WTC11 (cell line): ENCODE results near the gene SGO2. TPM values are rescaled to one million over a fixed set of nuclear protein-coding genes. Genes with fewer than 3 reads are reported as not detected.

Experiments used
- ATAC-seq: fragments of 200-7000 bp; cut with Tn5 transposase; 2 replicates; pipeline ENCODE4 v1.10.0; 2021; ENCODE audit warnings: mild to moderate bottlenecking, moderate library complexity
- CTCF ChIA-PET: fragments of 300-600 bp; sonication (Branson Sonifier 250); formaldehyde crosslinking; loops from one replicate; lab custom pipeline; 2021; ENCODE audit warnings: antibody characterized with exemption; lab: Charles Lee
- POLR2A ChIA-PET: fragments of 350-600 bp; sonication (Branson Sonifier 250); formaldehyde crosslinking; loops from one replicate; lab custom pipeline; 2021; ENCODE audit warnings: antibody characterized with exemption; lab: Charles Lee
- DNase-seq: peaks from one replicate; pipeline ENCODE4 v3.0.0; 2021; ENCODE audit warnings: low spot score
- H3K27ac Mint-ChIP-seq: 2 replicates; pipeline ENCODE4 v1.8.0; 2021; ENCODE audit warnings: mixed read lengths
- H3K27me3 Mint-ChIP-seq: 2 replicates; pipeline ENCODE4 v1.8.0; 2021; ENCODE audit warnings: low read depth, mild to moderate bottlenecking, moderate library complexity, mixed read lengths
- H3K36me3 Mint-ChIP-seq: 2 replicates; pipeline ENCODE4 v1.8.0; 2021; ENCODE audit warnings: mixed read lengths
- H3K4me1 Mint-ChIP-seq: 2 replicates; pipeline ENCODE4 v1.8.0; 2022; ENCODE audit warnings: mixed read lengths
- H3K4me3 Mint-ChIP-seq: 2 replicates; pipeline ENCODE4 v1.8.0; 2021; ENCODE audit warnings: mild to moderate bottlenecking, moderate library complexity, mixed read lengths
- H3K9me3 Mint-ChIP-seq: 2 replicates; pipeline ENCODE4 v1.8.0; 2021; ENCODE audit warnings: mixed read lengths
- CDX4 ChIP-seq: fragments of 250-450 bp; sonication (Bioruptor Pico); IDR thresholded peaks from 2 replicates; pipeline ENCODE4 v1.9.0; 2021; ENCODE audit warnings: moderate library complexity, mild to moderate bottlenecking, inconsistent platforms, borderline replicate concordance
- CREM ChIP-seq: sonication (generic); formaldehyde crosslinking; IDR thresholded peaks from 2 replicates; pipeline ENCODE4 v1.8.1; 2022; ENCODE audit warnings: mild to moderate bottlenecking, missing genetic modification reagents, moderate library complexity
- CTCF ChIP-seq: fragments of 200-600 bp; IDR thresholded peaks from 2 replicates; pipeline ENCODE4 v1.8.0; 2022; ENCODE audit warnings: antibody characterized with exemption
- FOXK1 ChIP-seq: sonication (generic); formaldehyde crosslinking; IDR thresholded peaks from 2 replicates; pipeline ENCODE4 v1.8.0; 2022; ENCODE audit warnings: mild to moderate bottlenecking, moderate library complexity, missing genetic modification reagents
- GTF2I ChIP-seq: fragments of 250-450 bp; sonication (Bioruptor Pico); conservative IDR thresholded peaks from 2 replicates; pipeline ENCODE4 v1.4.0; 2021; ENCODE audit warnings: mild to moderate bottlenecking
- IRF2 ChIP-seq: sonication (generic); formaldehyde crosslinking; IDR thresholded peaks from 2 replicates; pipeline ENCODE4 v1.8.0; 2022; ENCODE audit warnings: low read depth, missing genetic modification reagents, borderline replicate concordance
- JUN ChIP-seq: sonication (generic); formaldehyde crosslinking; IDR thresholded peaks from 2 replicates; pipeline ENCODE4 v1.8.0; 2023; ENCODE audit warnings: mild to moderate bottlenecking, missing genetic modification reagents
- MXD4 ChIP-seq: fragments of 250-450 bp; sonication (Bioruptor Pico); IDR thresholded peaks from 2 replicates; pipeline ENCODE4 v1.8.0; 2021; ENCODE audit warnings: mild to moderate bottlenecking, moderate library complexity, borderline replicate concordance
- MYBL2 ChIP-seq: sonication (generic); formaldehyde crosslinking; IDR thresholded peaks from 2 replicates; pipeline ENCODE4 v1.8.1; 2023; ENCODE audit warnings: mild to moderate bottlenecking, moderate library complexity, missing genetic modification reagents
- OVOL2 ChIP-seq: fragments of 250-450 bp; sonication (Bioruptor Pico); IDR thresholded peaks from 2 replicates; pipeline ENCODE4 v1.9.0; 2021; ENCODE audit warnings: mild to moderate bottlenecking, borderline replicate concordance
- SMAD4 ChIP-seq: sonication (generic); formaldehyde crosslinking; IDR thresholded peaks from 2 replicates; pipeline ENCODE4 v1.8.0; 2022; ENCODE audit warnings: mild to moderate bottlenecking, missing genetic modification reagents
- SOX15 ChIP-seq: fragments of 250-450 bp; sonication (Bioruptor Pico); IDR thresholded peaks from 2 replicates; pipeline ENCODE4 v1.9.0; 2021; ENCODE audit warnings: mild to moderate bottlenecking
- TCF7 ChIP-seq: sonication (generic); formaldehyde crosslinking; IDR thresholded peaks from 2 replicates; pipeline ENCODE4 v1.8.0; 2022; ENCODE audit warnings: mild to moderate bottlenecking, low read depth, missing genetic modification reagents, moderate library complexity
- ZBTB43 ChIP-seq: sonication (generic); formaldehyde crosslinking; IDR thresholded peaks from 2 replicates; pipeline ENCODE4 v1.8.1; 2023; ENCODE audit warnings: mild to moderate bottlenecking, missing genetic modification reagents
- ZNF281 ChIP-seq: sonication (generic); formaldehyde crosslinking; IDR thresholded peaks from 2 replicates; pipeline ENCODE4 v1.8.0; 2023; ENCODE audit warnings: mild to moderate bottlenecking, missing genetic modification reagents
- ZNF396 ChIP-seq: fragments of 250-450 bp; sonication (Bioruptor Pico); IDR thresholded peaks from 2 replicates; pipeline ENCODE4 v1.8.0; 2021; ENCODE audit warnings: mild to moderate bottlenecking, moderate library complexity, borderline replicate concordance
- ZNF416 ChIP-seq: fragments of 250-450 bp; sonication (Bioruptor Pico); IDR thresholded peaks from 2 replicates; pipeline ENCODE4 v1.9.0; 2021; ENCODE audit warnings: mild to moderate bottlenecking, inconsistent platforms
- total RNA-seq: library from RNA; stranded (reverse); gene quantifications from 3 replicates; pipeline ENCODE4 v1.2.3, GENCODE V29; 2021
- TF ChIP-seq, protein P1 (sequence below): fragments of 250-450 bp; sonication (Bioruptor Pico); IDR thresholded peaks from 2 replicates; pipeline ENCODE4 v1.9.0; 2021; ENCODE audit warnings: mild to moderate bottlenecking
- TF ChIP-seq, protein P2 (sequence below): sonication (generic); formaldehyde crosslinking; IDR thresholded peaks from 2 replicates; pipeline ENCODE4 v1.8.1; 2023; ENCODE audit warnings: mild to moderate bottlenecking, missing genetic modification reagents, moderate library complexity

SGO2 gene
- total RNA-seq, 1 experiment from 2014 or later, result 34.1 TPM

- TF ChIP-seq FOXK1 (CRISPR knock-in tag) (no peak), CREM (CRISPR knock-in tag) (no peak), JUN (CRISPR knock-in tag) (no peak), GTF2I (CRISPR knock-in tag) (no peak)
Measured at GRCh38 chr2:200494048-200494447, 32.0 kb upstream of the SGO2 start (continued).

DNA sequence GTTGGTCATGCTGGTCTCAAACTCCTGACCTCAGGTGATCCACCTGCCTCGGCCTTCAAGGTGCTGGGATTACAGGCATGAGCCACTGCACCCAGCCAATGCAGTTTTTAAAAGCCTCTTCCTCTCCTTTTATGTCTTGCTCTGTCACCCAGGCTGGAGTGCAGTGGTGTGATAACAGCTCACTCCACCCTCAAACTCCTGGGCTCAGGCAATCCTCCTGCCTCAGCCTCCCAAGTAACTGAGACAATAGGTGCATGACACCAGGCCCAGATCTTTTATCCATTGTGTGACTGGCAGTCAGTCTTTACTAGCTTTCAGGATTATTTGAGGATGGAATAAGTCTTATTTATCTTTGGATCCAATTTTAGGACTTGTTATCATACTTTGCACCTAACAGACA is 29.3 kb upstream of the SGO2 start:
- CTCF ChIA-PET, result interaction anchor here (1.0 to 2.0 kb wide), 3 partner anchors 13 kb away, joined by 5 to 6 read pairs (median 5); partner anchors contain the start of gene KCTD18
- POLR2A ChIA-PET, result no interaction called here
- Mint-ChIP-seq H3K4me1 (no peaks in the 10 kb centered on the region), H3K27me3 (no peaks in the 10 kb centered on the region), H3K36me3 (peaks cover 8% of the 10 kb centered on the region), H3K9me3 (peaks cover under 1% of the 10 kb centered on the region), H3K27ac (no peak overlapping the region), H3K4me3 (no peak overlapping the region)
- no peak for ATAC-seq
- no peak for TF ChIP-seq SMAD4
- no peak for TF ChIP-seq SOX15 (CRISPR knock-in tag)
- no peak for TF ChIP-seq IRF2 (CRISPR knock-in tag)
- no peak for TF ChIP-seq OVOL2
- TF ChIP-seq, protein P1, sequence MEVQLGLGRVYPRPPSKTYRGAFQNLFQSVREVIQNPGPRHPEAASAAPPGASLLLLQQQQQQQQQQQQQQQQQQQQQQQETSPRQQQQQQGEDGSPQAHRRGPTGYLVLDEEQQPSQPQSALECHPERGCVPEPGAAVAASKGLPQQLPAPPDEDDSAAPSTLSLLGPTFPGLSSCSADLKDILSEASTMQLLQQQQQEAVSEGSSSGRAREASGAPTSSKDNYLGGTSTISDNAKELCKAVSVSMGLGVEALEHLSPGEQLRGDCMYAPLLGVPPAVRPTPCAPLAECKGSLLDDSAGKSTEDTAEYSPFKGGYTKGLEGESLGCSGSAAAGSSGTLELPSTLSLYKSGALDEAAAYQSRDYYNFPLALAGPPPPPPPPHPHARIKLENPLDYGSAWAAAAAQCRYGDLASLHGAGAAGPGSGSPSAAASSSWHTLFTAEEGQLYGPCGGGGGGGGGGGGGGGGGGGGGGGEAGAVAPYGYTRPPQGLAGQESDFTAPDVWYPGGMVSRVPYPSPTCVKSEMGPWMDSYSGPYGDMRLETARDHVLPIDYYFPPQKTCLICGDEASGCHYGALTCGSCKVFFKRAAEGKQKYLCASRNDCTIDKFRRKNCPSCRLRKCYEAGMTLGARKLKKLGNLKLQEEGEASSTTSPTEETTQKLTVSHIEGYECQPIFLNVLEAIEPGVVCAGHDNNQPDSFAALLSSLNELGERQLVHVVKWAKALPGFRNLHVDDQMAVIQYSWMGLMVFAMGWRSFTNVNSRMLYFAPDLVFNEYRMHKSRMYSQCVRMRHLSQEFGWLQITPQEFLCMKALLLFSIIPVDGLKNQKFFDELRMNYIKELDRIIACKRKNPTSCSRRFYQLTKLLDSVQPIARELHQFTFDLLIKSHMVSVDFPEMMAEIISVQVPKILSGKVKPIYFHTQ (CRISPR knock-in tag), result no peak
- TF ChIP-seq CTCF, result no peak
- no peak for TF ChIP-seq ZNF281 (CRISPR knock-in tag)
- no peak for TF ChIP-seq MXD4 (CRISPR knock-in tag)
- no peak for TF ChIP-seq TCF7 (CRISPR knock-in tag)
- TF ChIP-seq MYBL2 (CRISPR knock-in tag), result no peak
- TF ChIP-seq CDX4 (CRISPR knock-in tag), result no peak
- no peak for TF ChIP-seq JUN (CRISPR knock-in tag)
- no peak for TF ChIP-seq ZBTB43 (CRISPR knock-in tag)
- TF ChIP-seq, protein P2, sequence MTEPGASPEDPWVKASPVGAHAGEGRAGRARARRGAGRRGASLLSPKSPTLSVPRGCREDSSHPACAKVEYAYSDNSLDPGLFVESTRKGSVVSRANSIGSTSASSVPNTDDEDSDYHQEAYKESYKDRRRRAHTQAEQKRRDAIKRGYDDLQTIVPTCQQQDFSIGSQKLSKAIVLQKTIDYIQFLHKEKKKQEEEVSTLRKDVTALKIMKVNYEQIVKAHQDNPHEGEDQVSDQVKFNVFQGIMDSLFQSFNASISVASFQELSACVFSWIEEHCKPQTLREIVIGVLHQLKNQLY, result no peak
- TF ChIP-seq ZNF416, result no peak
- TF ChIP-seq ZNF396, result no peak
- no peak for DNase-seq
